Measurements from ENCODE around the gene CD209.

Gene CD209

GRCh38 chr19:7709932-7710460 is 37.3 kb downstream of the CD209 start:
- no peak for ATAC-seq
- TF ChIP-seq ZC3H10 (CRISPR knock-in tag; IDR thresholded peaks at IDR 0.05): no peak
- TF ChIP-seq RARB (CRISPR knock-in tag; IDR thresholded peaks at IDR 0.05): no peak
- no peak for TF ChIP-seq TCF4 (CRISPR knock-in tag; IDR thresholded peaks at IDR 0.05; ENCODE audit: borderline replicate concordance)

DNA sequence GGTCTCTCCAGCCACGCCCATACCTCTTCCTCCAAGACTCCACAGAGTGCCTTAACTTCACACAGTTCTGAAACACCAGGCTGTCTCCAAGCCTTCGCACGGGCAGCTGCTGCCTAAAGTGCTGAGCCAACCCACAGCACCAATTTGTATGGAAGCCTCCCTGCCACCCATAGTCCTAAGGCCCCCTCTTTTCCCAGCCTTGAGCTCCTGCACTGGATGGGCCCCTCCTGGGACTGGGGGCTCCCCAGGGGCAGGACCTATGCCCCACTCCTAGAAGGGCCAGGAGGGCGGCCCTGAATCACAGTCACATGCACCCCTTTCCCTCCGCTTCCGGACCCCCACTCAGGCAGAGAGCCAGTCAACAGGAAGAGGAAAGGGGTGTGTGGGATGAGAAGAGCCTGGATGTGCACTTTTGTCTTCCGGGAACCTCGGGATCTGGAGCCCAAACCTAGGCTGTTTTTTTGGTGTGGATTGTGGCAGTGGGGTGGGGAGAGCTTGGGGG is 40.3 kb downstream of the CD209 start:
- no peak for ATAC-seq
- TF ChIP-seq OSR1 (CRISPR knock-in tag; IDR thresholded peaks at IDR 0.05) (no peak), RARB (CRISPR knock-in tag; IDR thresholded peaks at IDR 0.05) (no peak), TCF4 (CRISPR knock-in tag; IDR thresholded peaks at IDR 0.05; ENCODE audit: borderline replicate concordance) (no peak), ZFP3 (CRISPR knock-in tag; IDR thresholded peaks at IDR 0.05) (no peak), ZNF70 (CRISPR knock-in tag; IDR thresholded peaks at IDR 0.05) (no peak), ARNTL (CRISPR knock-in tag; IDR thresholded peaks at IDR 0.05; ENCODE audit: borderline replicate concordance, low read depth) (no peak), CREB5 (CRISPR knock-in tag; IDR thresholded peaks at IDR 0.05; ENCODE audit: low read depth) (no peak), ZNF565 (CRISPR knock-in tag; conservative IDR thresholded peaks at IDR 0.05; ENCODE audit: low read depth) (no peak), ZFP30 (CRISPR knock-in tag; IDR thresholded peaks at IDR 0.05) (no peak), GLIS3 (CRISPR knock-in tag; IDR thresholded peaks at IDR 0.05) (no peak), PATZ1 (CRISPR knock-in tag; IDR thresholded peaks at IDR 0.05; ENCODE audit: borderline replicate concordance) (no peak), BACH2 (CRISPR knock-in tag; IDR thresholded peaks at IDR 0.05; ENCODE audit: borderline replicate concordance) (no peak), PPARA (CRISPR knock-in tag; IDR thresholded peaks at IDR 0.05; ENCODE audit: borderline replicate concordance) (no peak), ZNF8 (CRISPR knock-in tag; IDR thresholded peaks at IDR 0.05) (no peak), TSHZ2 (CRISPR knock-in tag; IDR thresholded peaks at IDR 0.05) (no peak), ISL1 (CRISPR knock-in tag; IDR thresholded peaks at IDR 0.05) (no peak), SNAI2 (CRISPR knock-in tag; IDR thresholded peaks at IDR 0.05) (no peak), ZC3H10 (CRISPR knock-in tag; IDR thresholded peaks at IDR 0.05) (no peak)
- TF ChIP-seq, protein P1, sequence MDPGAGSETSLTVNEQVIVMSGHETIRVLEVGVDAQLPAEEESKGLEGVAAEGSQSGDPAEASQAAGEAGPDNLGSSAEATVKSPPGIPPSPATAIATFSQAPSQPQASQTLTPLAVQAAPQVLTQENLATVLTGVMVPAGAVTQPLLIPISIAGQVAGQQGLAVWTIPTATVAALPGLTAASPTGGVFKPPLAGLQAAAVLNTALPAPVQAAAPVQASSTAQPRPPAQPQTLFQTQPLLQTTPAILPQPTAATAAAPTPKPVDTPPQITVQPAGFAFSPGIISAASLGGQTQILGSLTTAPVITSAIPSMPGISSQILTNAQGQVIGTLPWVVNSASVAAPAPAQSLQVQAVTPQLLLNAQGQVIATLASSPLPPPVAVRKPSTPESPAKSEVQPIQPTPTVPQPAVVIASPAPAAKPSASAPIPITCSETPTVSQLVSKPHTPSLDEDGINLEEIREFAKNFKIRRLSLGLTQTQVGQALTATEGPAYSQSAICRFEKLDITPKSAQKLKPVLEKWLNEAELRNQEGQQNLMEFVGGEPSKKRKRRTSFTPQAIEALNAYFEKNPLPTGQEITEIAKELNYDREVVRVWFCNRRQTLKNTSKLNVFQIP (CRISPR knock-in tag; IDR thresholded peaks at IDR 0.05; ENCODE audit: borderline replicate concordance, low read depth): no peak
- TF ChIP-seq, protein P2, sequence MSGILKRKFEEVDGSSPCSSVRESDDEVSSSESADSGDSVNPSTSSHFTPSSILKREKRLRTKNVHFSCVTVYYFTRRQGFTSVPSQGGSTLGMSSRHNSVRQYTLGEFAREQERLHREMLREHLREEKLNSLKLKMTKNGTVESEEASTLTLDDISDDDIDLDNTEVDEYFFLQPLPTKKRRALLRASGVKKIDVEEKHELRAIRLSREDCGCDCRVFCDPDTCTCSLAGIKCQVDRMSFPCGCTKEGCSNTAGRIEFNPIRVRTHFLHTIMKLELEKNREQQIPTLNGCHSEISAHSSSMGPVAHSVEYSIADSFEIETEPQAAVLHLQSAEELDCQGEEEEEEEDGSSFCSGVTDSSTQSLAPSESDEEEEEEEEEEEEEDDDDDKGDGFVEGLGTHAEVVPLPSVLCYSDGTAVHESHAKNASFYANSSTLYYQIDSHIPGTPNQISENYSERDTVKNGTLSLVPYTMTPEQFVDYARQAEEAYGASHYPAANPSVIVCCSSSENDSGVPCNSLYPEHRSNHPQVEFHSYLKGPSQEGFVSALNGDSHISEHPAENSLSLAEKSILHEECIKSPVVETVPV (CRISPR knock-in tag; IDR thresholded peaks at IDR 0.05): no peak

- ATAC-seq: no peak
- TF ChIP-seq TSHZ2 (CRISPR knock-in tag; IDR thresholded peaks at IDR 0.05) (no peak), CREB5 (CRISPR knock-in tag; IDR thresholded peaks at IDR 0.05; ENCODE audit: low read depth) (no peak)
These were observed 41.0 kb downstream of the CD209 start for GRCh38 chr19:7706188-7706954.
